Smooth muscle cell (in vitro differentiated cells): ENCODE measurements around the gene FAM83G. TPM values are rescaled to one million over a fixed set of nuclear protein-coding genes. Genes with fewer than 3 reads are reported as not detected.

ENCODE experiments used
- DNase-seq: peaks from one replicate; lab custom pipeline; 2025; ENCODE audit not compliant: unreplicated experiment; lab: John Stamatoyannopoulos, UW
- H2AFZ ChIP-seq: fragments of 200-600 bp; sonication (generic); 2 replicates; pipeline ENCODE4 v1.6.0; 2016; ENCODE audit warnings: antibody characterized with exemption, low read depth, mild to moderate bottlenecking
- H3F3A ChIP-seq: fragments of 200-600 bp; sonication (generic); 2 replicates; pipeline ENCODE4 v1.6.0; 2017; ENCODE audit warnings: antibody characterized with exemption, low read depth
- H3K27ac ChIP-seq: fragments of 200-600 bp; sonication (generic); 2 replicates; pipeline ENCODE4 v1.5.1; 2016; ENCODE audit warnings: low read depth, mild to moderate bottlenecking
- H3K27me3 ChIP-seq: fragments of 200-600 bp; sonication (generic); 2 replicates; pipeline ENCODE4 v1.6.1; 2016; ENCODE audit warnings: low read depth, mild to moderate bottlenecking
- H3K36me3 ChIP-seq: fragments of 200-600 bp; sonication (generic); 2 replicates; pipeline ENCODE4 v1.5.1; 2016; ENCODE audit warnings: low read depth
- H3K4me1 ChIP-seq: fragments of 200-600 bp; sonication (generic); 2 replicates; pipeline ENCODE4 v1.5.1; 2016; ENCODE audit warnings: low read depth
- H3K4me2 ChIP-seq: fragments of 200-600 bp; sonication (generic); 2 replicates; pipeline ENCODE4 v1.6.0; 2016; ENCODE audit warnings: mild to moderate bottlenecking
- H3K4me3 ChIP-seq: fragments of 200-600 bp; sonication (generic); 2 replicates; pipeline ENCODE4 v1.5.1; 2016; ENCODE audit warnings: mild to moderate bottlenecking
- H3K79me2 ChIP-seq: fragments of 200-600 bp; sonication (generic); 2 replicates; pipeline ENCODE4 v1.6.0; 2016; ENCODE audit warnings: low read depth, mild to moderate bottlenecking
- H3K9ac ChIP-seq: fragments of 200-600 bp; sonication (generic); 2 replicates; pipeline ENCODE4 v1.6.0; 2016; ENCODE audit warnings: low read depth
- H3K9me3 ChIP-seq: fragments of 200-600 bp; sonication (generic); replicated peaks from 2 replicates; pipeline ENCODE4 v1.5.1; 2016; ENCODE audit warnings: low read depth
- H4K20me1 ChIP-seq: fragments of 200-600 bp; sonication (generic); 2 replicates; pipeline ENCODE4 v1.6.0; 2016; ENCODE audit warnings: low read depth
- WGBS: methylation state at CpG from one replicate; pipeline ENCODE4 v1.1.7; 2016; ENCODE audit warnings: low lambda C conversion rate; 5-methylcytosine and 5-hydroxymethylcytosine counted together
- polyA plus RNA-seq: library from polyadenylated mRNA; unstranded; fragments of >200 nt; fragmentation: Nextera tagmentation; extraction: Ambion mirVana; gene quantifications from 2 replicates; pipeline ENCODE4 v1.2.1, GENCODE V29; 2016
- total RNA-seq: library from RNA; depleted of rRNA; stranded (reverse); fragments of >200 nt; gene quantifications from 2 replicates; pipeline ENCODE4 v1.2.3, GENCODE V29; 2014
- TF ChIP-seq, protein P1 (sequence below): fragments of 200-600 bp; sonication (generic); IDR thresholded peaks from 2 replicates; pipeline ENCODE4 v1.5.1; 2017; ENCODE audit warnings: borderline replicate concordance, mild to moderate bottlenecking, antibody characterized with exemption; ENCODE audit not compliant: insufficient read depth, poor library complexity, severe bottlenecking

FAM83G gene
- total and polyA plus RNA-seq, 2 experiments from 2014 or later, result 8.2 to 14.2 TPM

DNA sequence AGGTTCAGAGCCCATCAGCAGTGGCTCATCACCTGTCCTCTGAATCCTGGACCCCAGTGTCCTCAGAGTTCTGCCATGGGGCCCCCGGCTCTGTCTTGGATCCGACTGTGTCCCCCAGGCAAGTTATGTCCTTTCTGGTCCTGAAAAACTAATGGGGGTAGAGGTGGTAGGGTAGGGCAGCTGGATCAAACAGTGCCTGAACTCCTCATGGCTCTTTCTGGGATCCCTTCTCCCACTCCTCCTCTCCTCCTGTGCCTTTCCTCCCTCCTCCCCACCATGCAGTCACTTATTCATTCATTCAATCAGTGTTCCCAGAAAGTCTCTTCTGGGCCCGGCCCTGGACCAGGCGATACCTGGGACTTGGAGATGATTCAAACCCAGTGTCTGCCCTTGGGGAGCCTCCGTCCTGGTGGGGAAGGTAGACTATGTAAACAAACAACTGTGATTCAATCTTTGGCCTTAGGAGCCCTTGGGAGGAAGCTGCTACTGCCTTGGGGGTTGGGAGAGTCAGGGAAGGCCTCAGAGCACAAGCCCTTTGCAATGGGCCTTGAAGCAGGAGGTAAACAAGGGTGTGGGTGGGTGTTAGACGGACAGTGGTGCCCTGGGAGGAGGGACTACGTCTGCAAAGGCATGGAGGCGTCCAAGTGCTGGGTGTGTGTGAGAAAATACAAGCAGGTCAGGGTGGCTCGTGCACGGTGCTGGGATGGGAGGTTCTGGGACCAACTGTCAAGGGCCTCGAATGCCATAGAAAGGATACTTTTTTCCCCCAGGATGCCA, 6.4 kb upstream of the FAM83G start:
- H3K27ac ChIP-seq, result no peak overlapping the region
- TF ChIP-seq, protein P1, sequence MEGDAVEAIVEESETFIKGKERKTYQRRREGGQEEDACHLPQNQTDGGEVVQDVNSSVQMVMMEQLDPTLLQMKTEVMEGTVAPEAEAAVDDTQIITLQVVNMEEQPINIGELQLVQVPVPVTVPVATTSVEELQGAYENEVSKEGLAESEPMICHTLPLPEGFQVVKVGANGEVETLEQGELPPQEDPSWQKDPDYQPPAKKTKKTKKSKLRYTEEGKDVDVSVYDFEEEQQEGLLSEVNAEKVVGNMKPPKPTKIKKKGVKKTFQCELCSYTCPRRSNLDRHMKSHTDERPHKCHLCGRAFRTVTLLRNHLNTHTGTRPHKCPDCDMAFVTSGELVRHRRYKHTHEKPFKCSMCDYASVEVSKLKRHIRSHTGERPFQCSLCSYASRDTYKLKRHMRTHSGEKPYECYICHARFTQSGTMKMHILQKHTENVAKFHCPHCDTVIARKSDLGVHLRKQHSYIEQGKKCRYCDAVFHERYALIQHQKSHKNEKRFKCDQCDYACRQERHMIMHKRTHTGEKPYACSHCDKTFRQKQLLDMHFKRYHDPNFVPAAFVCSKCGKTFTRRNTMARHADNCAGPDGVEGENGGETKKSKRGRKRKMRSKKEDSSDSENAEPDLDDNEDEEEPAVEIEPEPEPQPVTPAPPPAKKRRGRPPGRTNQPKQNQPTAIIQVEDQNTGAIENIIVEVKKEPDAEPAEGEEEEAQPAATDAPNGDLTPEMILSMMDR, result no peak
- H3F3A ChIP-seq, result peaks cover 4% of the 10 kb centered on the region
- DNase-seq, result no peak
- no peaks in the 10 kb centered on the region for H3K27me3 ChIP-seq
- H4K20me1 ChIP-seq, result no peaks in the 10 kb centered on the region
- no peaks in the 10 kb centered on the region for H3K79me2 ChIP-seq
- no peak overlapping the region for H3K4me2 ChIP-seq
- WGBS, result 60% methylated on average over 11 of the region's 11 CpGs
- no peaks in the 10 kb centered on the region for H3K36me3 ChIP-seq
- H2AFZ ChIP-seq, result no peak overlapping the region
- no peaks in the 10 kb centered on the region for H3K9me3 ChIP-seq
- H3K4me1 ChIP-seq, result no peaks in the 10 kb centered on the region
- no peak overlapping the region for H3K9ac ChIP-seq
- no peak overlapping the region for H3K4me3 ChIP-seq

DNA sequence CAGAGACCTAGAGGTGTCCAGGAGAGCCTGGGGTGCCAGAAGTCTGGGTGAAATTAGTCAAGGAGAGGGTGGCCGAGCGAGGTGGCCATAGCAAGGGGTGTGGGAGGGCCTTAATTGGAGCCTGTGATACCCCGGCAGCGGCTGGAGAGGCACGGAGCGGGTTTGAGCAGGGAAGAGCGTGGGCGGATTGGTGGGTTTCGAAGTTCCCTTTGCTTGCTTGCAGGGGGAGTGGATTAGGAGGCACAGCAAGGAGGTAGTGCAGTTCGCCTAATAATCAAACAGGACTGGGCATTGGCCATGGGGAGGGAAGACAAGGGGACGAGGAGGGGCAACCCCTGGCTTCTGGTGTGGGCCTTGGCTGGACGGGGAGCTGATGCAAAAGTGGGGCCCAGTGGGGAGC, 5.4 kb upstream of the FAM83G start:
- H4K20me1 ChIP-seq, result no peaks in the 10 kb centered on the region
- DNase-seq, result no peak
- 80% methylated on average over 10 of the region's 12 CpGs for WGBS

DNA sequence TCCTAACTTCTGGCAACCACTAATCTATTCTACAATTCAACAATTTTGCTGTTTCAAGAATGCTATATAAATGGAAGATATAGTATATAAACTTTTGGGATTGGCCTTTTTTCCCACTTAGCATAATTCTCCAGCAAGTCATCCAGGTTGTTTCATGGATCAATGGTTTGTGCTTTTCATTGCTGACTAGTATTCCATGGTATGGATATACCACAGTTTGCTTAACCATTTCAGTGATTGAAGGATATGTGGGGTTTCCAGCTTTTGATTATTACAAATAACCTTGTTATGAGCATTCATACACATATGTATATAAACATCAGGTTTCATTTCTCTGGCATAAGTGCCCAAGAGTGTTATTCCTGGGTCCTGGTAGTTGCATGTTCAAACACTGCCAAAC, 2.1 kb upstream of the FAM83G start:
- Histone ChIP-seq H4K20me1 (peaks cover 22% of the 10 kb centered on the region), H3K27me3 (no peaks in the 10 kb centered on the region), H3K4me1 (peaks cover 13% of the 10 kb centered on the region), H3K36me3 (no peaks in the 10 kb centered on the region), H3K9ac (no peak overlapping the region), H3K27ac (no peak overlapping the region), H2AFZ (no peak overlapping the region), H3K79me2 (peaks cover 2% of the 10 kb centered on the region), H3K9me3 (no peaks in the 10 kb centered on the region), H3K4me3 (no peak overlapping the region), H3F3A (peaks cover 4% of the 10 kb centered on the region), H3K4me2 (no peak overlapping the region)
- no peak for DNase-seq
- TF ChIP-seq, protein P1, result no peak

More for the DNA sequence above, 5.4 kb upstream of the FAM83G start:
- Histone ChIP-seq H3K4me2 (no peak overlapping the region), H3K4me1 (no peaks in the 10 kb centered on the region), H2AFZ (no peak overlapping the region), H3K9me3 (no peaks in the 10 kb centered on the region), H3K36me3 (no peaks in the 10 kb centered on the region), H3K9ac (no peak overlapping the region), H3K27me3 (no peaks in the 10 kb centered on the region), H3K4me3 (no peak overlapping the region), H3K27ac (no peak overlapping the region), H3K79me2 (no peaks in the 10 kb centered on the region), H3F3A (peaks cover 4% of the 10 kb centered on the region)
- TF ChIP-seq, protein P1, result no peak
